Mesodermal cell (in vitro differentiated cells): Measurements from ENCODE around the gene L2HGDH.

Source experiments
- H3K27ac ChIP-seq: 2 replicates; pipeline ENCODE4 v1.7.0; 2013; ENCODE audit warnings: mild to moderate bottlenecking, low read depth, low read length, moderate library complexity; ENCODE audit not compliant: severe bottlenecking
- H3K36me3 ChIP-seq: 2 replicates; pipeline ENCODE4 v1.7.1; 2013; ENCODE audit warnings: mild to moderate bottlenecking, low read length, moderate library complexity; ENCODE audit not compliant: control insufficient read depth, insufficient read depth
- H3K4me1 ChIP-seq: one replicate; pipeline ENCODE4 v1.7.1; 2013; ENCODE audit warnings: mild to moderate bottlenecking, low read length; ENCODE audit not compliant: insufficient read depth, control insufficient read depth, poor library complexity, severe bottlenecking
- H3K4me3 ChIP-seq: 2 replicates; pipeline ENCODE4 v1.7.0; 2013; ENCODE audit warnings: low read length, control low read depth, mild to moderate bottlenecking; ENCODE audit not compliant: insufficient read depth, poor library complexity, severe bottlenecking; ENCODE audit errors: extremely low read depth
- H3K9me3 ChIP-seq: 2 replicates; pipeline ENCODE4 v1.7.1; 2013; ENCODE audit warnings: mild to moderate bottlenecking, low read length, moderate library complexity; ENCODE audit not compliant: control insufficient read depth
- WGBS, 2 experiments: methylation state at CpG; one replicate each; pipeline ENCODE4 v1.1.5; 2013; ENCODE audit warnings: missing lambda C conversion rate in 2 of 2; ENCODE audit not compliant: insufficient coverage in 2 of 2; 5-methylcytosine and 5-hydroxymethylcytosine counted together

Gene L2HGDH

DNA sequence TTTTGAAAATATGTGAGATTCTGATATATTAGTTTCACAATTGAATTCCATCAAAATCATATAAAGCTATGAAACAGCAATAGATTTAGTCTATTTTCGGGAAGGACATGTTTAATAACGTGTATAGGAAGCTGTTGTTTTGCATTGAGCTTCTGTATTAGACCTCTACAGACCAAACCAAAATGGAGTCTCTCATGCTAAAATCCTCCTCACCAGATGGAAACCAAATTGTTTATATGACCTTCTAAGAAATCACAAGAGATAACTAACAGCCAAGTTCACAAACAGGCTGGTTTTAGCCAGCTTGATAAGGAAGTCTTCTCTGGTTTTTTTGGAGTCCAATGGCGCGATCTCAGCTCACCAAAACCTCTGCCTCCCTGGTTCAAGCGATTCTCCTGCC lies 23.9 kb downstream of the L2HGDH start:
- Histone ChIP-seq H3K4me1 (no peaks in the 10 kb centered on the region), H3K27ac (no peak overlapping the region), H3K4me3 (no peak overlapping the region), H3K9me3 (no peaks in the 10 kb centered on the region), H3K36me3 (no peaks in the 10 kb centered on the region)
- 100% methylated on average over 3 of the region's 5 CpGs; no CpG with 5 or more reads in 1 of the 2 experiments for WGBS, 2 experiments

DNA sequence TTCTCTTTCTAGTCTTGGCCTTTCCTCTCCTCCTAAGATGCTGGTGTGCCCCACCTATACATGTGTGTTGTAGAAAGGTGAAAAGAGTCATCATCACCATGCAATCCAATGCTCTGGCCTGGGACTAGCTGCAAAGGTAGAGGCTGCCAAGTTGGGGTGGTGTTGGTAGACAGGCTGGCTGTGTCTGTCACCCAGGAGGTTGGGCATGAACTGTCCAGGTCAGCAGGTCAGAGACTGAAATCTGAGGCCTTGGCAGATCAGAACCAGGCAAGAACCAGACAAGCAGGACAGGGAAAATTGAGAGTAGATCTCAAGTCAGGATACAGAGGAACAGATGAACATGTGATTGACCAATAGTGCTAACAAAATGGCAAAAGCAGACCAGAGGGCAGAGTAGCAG lies 26.2 kb downstream of the L2HGDH start:
- H3K9me3 ChIP-seq: no peaks in the 10 kb centered on the region
- no peaks in the 10 kb centered on the region for H3K4me1 ChIP-seq

DNA sequence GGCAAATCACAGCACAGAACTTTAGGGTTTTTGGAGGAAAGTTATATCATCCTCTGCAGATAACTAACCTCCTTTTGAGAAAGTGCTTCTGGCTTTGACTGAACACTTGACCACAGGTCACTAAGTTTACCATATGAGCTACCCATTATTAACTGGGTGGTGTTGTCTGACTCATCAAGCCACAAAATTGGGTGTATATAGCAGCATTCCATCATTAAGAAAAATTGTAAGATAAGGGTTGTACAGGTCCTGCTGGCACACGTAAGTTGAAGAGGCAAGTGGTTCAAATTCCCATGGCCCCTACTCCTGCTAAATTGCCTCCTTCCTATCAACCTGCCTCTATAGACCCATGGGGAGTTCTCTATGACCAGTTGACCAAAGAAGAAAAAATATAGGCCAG lies 39.5 kb downstream of the L2HGDH start:
- no peaks in the 10 kb centered on the region for H3K4me1 ChIP-seq
- WGBS, 2 experiments: no CpG with 5 or more reads among the region's 1 CpG
- H3K9me3 ChIP-seq: no peaks in the 10 kb centered on the region
- no peak overlapping the region for H3K27ac ChIP-seq
- no peaks in the 10 kb centered on the region for H3K36me3 ChIP-seq
- no peak overlapping the region for H3K4me3 ChIP-seq

More for the DNA sequence above, 26.2 kb downstream of the L2HGDH start:
- no peak overlapping the region for H3K4me3 ChIP-seq
- H3K27ac ChIP-seq: no peak overlapping the region
- H3K36me3 ChIP-seq: peaks cover 5% of the 10 kb centered on the region

DNA sequence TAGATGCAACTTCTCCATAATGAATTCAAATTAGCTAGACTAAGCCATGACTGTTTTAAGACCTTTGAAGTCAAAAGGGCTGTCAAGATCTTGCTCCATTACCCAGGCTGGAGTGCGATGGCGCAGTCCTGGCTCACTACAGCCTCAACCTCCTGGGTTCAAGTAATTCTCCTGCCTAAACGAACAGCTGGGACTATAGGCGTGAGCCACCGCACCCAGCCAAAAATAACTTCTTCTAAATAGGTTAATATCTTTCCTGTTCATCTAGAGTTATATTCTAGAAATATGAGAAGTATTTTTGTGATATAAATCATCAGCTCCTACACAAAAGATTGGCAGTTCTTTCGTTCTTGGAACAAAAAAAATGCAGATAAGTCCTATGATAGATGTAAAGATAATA lies 41.1 kb downstream of the L2HGDH start:
- Histone ChIP-seq H3K4me1 (no peaks in the 10 kb centered on the region), H3K4me3 (no peak overlapping the region), H3K27ac (no peak overlapping the region), H3K36me3 (no peaks in the 10 kb centered on the region), H3K9me3 (no peaks in the 10 kb centered on the region)
- WGBS, 2 experiments: 85 to 100% methylated on average over 2 of the region's 6 CpGs

DNA sequence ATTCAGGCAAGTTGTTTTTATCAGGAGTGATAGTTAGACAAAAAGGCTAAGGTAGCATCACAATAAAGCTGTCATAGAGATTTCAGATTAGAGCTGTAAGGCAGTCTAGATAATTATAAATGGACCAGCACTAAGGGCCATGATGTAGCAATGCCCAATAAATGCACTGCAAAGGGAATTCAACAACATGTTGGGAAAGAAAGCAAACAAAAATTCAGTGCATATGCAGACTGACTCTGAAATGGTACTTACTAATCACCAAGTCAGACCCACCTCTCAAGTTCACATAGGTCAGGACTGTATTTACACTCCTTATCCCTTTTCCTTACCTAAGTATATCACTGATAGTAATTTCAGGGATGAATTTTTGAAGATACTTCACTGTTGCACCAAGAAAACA lies 47.0 kb downstream of the L2HGDH start:
- Histone ChIP-seq H3K27ac (no peak overlapping the region), H3K4me3 (no peak overlapping the region)

DNA sequence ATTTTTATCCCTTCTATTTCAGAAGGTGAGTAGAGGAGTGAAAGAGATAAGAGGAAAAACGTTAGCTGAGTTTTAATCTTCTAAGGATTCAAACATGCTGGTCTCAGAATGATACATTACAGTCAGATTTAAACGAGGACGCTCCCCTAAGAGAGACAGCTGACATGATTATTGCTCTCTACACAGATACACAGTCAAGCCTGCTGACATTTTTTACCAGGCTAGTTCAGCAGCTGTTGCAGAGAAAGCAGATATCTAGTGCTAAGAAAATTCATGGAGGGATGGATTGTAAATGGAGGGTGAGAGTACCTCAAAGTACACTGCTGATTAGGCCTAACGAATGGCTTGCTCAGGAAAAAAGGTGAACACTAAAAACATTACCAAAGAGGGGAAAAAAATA lies 48.7 kb downstream of the L2HGDH start:
- H3K9me3 ChIP-seq: no peaks in the 10 kb centered on the region
- no peaks in the 10 kb centered on the region for H3K36me3 ChIP-seq
- H3K4me1 ChIP-seq: no peaks in the 10 kb centered on the region
- no peak overlapping the region for H3K4me3 ChIP-seq
- no peak overlapping the region for H3K27ac ChIP-seq
- WGBS, 2 experiments: 73% methylated on average over 2 of the region's 4 CpGs; no CpG with 5 or more reads in 1 of the 2 experiments

More for the DNA sequence above, 47.0 kb downstream of the L2HGDH start:
- H3K36me3 ChIP-seq: no peaks in the 10 kb centered on the region
- no peaks in the 10 kb centered on the region for H3K4me1 ChIP-seq
- H3K9me3 ChIP-seq: no peaks in the 10 kb centered on the region

DNA sequence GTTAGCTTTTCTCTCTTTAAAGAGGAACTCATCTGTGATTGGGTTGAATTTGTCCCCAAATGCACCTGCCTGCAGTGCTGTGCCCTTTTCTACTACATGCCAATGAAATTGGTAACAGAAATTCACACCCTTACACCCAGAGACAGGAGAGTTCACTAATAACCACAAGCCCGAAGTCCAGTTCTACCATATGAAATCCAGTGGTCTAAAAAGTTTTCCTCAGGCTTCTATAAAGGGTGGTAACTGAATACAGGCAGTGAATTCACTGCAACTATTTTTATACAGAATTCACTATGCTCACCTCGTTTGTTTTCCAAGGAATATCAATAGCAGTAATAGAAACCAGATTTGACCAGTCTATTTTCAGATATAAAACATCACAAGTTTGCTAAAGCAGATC lies 49.2 kb downstream of the L2HGDH start:
- no peaks in the 10 kb centered on the region for H3K9me3 ChIP-seq
- no peak overlapping the region for H3K27ac ChIP-seq
- no peaks in the 10 kb centered on the region for H3K36me3 ChIP-seq
- H3K4me3 ChIP-seq: no peak overlapping the region
- no peaks in the 10 kb centered on the region for H3K4me1 ChIP-seq
- no CpG with 5 or more reads among the region's 2 CpGs for WGBS, 2 experiments

DNA sequence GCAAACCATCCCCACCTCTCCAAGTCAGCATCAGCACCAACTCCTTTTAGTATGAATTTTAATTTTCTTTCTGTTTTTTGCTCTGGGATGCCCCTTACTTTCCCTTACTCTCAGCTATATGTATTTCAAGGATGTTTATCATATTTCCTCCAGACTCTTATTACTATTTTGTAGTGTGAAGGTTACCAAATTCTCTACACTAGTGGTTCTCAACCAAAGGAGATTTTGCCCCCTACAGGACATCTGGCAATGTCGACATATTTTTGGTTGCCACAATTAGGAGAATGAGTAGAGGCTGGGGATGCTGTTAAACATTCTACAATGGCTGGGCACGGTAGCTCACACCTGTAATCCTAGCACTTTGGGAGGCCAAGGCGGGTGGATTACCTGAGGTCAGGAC lies 51.5 kb downstream of the L2HGDH start:
- Histone ChIP-seq H3K36me3 (no peaks in the 10 kb centered on the region), H3K27ac (no peak overlapping the region), H3K4me1 (no peaks in the 10 kb centered on the region), H3K9me3 (no peaks in the 10 kb centered on the region), H3K4me3 (no peak overlapping the region)
- 53 to 67% methylated on average over 1 to 3 of the region's 3 CpGs for whole genome bisulfite sequencing, 2 experiments

DNA sequence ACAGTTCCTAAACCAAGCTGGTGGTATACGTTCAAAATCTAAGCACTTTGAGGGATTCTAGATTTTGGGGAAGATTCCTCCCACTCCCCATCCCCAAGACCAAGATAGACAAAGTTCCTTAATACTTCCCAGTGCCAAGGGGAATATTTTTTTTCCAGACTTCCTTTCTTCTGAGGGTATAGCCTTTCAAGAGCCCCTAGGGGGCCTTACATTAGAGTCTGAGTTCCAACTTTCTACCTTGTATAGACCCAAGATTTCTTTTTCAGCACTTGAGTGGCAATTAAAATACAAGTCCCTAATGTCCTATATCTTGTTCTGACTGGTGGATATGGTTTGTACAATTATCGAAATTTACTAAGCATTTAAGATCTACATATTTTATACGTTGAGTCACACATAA lies 52.0 kb downstream of the L2HGDH start:
- 100% methylated on average over 1 of the region's 3 CpGs; no CpG with 5 or more reads in 1 of the 2 experiments for WGBS, 2 experiments
- no peak overlapping the region for H3K27ac ChIP-seq
- H3K4me3 ChIP-seq: no peak overlapping the region

DNA sequence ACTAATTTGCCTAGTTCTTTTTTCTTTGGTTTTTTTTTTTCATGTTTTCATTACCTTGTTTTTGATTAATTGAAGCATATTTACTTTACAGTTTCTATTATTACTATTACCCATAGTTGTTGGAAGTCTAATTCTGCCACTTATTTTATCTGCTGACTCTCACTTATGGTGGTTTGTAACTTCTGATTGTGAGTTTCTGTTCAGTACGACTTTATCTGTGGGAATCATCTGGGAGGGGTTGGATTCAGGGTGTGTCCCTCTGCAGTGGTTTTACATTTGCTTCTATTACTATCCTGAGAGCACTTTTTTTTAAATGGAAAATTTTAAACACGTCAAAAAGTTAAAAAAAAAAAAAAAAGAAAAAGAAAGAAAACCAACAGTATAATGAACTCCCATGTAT lies 54.3 kb downstream of the L2HGDH start:
- H3K4me3 ChIP-seq: no peak overlapping the region
- WGBS, 2 experiments: no CpG with 5 or more reads among the region's 2 CpGs
- no peak overlapping the region for H3K27ac ChIP-seq
- H3K36me3 ChIP-seq: no peaks in the 10 kb centered on the region
- no peaks in the 10 kb centered on the region for H3K9me3 ChIP-seq
- no peaks in the 10 kb centered on the region for H3K4me1 ChIP-seq

More for the DNA sequence above, 52.0 kb downstream of the L2HGDH start:
- no peaks in the 10 kb centered on the region for H3K36me3 ChIP-seq
- H3K9me3 ChIP-seq: no peaks in the 10 kb centered on the region
- no peaks in the 10 kb centered on the region for H3K4me1 ChIP-seq

DNA sequence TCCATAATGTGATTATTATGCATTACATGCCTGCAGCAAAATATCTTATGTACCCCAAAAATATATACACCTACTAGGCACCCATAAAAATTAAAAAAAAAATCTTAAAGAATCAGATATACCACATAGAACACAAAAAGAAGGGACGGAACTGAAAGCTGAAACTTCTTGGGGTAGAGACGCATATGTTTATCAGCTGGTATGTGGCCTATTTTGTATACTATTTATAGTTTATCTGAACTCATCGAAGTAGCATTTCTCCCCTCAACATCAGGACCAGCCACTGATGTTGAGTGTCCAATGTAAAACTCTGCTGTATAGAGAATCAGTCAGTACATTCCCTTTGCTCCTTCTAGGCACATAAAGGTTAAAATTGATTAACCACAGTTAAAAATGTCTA lies 57.8 kb downstream of the L2HGDH start:
- WGBS, 2 experiments: 83% methylated on average over 1 of the region's 3 CpGs; no CpG with 5 or more reads in 1 of the 2 experiments
- Histone ChIP-seq H3K4me3 (no peak overlapping the region), H3K4me1 (no peaks in the 10 kb centered on the region), H3K9me3 (no peaks in the 10 kb centered on the region), H3K36me3 (no peaks in the 10 kb centered on the region), H3K27ac (no peak overlapping the region)
